Activated T-helper 1 cell treated with Interleukin-2 at 50 U/mL for 16 hours (primary cell): Measurements from ENCODE around the gene CLCN5.

Source experiments
- DNase-seq: peaks from one replicate; pipeline ENCODE4 v3.0.0-alpha.2; 2020; ENCODE audit warnings: low read depth

Gene CLCN5

GRCh38 chrX:50082741-50083140, 160.3 kb downstream of the CLCN5 start:
- DNase-seq, result no peak

DNA sequence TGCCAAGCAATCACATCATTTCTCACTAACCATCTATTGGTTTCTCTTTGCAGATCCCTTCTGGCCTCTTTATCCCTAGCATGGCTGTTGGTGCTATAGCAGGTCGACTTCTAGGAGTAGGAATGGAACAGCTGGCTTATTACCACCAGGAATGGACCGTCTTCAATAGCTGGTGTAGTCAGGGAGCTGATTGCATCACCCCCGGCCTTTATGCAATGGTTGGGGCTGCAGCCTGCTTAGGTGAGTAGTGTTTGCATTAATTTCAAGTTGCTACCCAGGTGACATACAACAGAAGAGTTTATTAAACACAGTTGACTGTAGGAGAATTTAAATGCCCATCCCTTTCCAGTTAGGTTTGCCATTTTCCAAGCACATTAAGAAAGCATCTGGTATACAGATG, 166.2 kb downstream of the CLCN5 start:
- no peak for DNase-seq

DNA sequence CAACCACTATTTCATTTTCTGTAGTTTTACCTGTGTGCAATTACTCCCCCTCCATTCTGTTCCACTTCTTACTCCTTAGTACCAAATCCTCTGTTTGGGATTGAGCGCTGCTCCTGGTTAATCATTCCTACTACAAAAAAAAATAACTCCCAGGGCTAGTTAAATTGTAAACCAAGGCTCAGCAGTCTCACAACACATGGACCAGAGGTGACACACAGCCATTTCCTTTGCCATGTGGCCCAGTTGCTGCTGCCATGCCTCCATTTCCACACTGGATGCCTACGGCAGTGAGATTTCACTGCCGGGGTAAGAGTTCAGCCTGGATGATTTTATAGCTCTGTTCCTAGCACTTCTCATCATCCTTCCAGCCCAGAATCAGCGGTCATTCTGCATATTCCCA, 171.2 kb downstream of the CLCN5 start:
- DNase-seq, result no peak

- no peak for DNase-seq
Measured at GRCh38 chrX:50097071-50097470, 174.7 kb downstream of the CLCN5 start.

GRCh38 chrX:50098241-50098640, 175.8 kb downstream of the CLCN5 start:
- DNase-seq, result no peak

- DNase-seq, result no peak
Measured at GRCh38 chrX:50098749-50099148, 176.4 kb downstream of the CLCN5 start.

DNA sequence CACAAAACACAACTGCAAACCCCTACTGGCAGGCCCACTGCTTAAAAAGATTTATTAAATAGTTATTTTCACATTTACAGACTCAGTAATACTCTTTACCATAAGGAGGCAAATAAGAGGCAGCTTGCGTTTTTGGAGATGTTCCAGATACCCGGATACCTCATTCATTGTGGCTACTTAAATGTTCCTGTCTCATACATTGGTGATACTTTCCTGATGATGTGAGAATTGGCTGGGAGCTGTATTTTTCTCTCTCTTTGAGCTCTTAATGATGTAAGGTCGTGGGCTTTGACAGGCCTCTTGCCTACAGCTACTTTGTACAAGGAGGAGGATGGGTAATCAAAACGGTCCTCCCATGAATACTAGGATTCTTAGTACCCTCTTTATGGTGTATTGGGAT, 176.9 kb downstream of the CLCN5 start:
- DNase-seq, result no peak

DNA sequence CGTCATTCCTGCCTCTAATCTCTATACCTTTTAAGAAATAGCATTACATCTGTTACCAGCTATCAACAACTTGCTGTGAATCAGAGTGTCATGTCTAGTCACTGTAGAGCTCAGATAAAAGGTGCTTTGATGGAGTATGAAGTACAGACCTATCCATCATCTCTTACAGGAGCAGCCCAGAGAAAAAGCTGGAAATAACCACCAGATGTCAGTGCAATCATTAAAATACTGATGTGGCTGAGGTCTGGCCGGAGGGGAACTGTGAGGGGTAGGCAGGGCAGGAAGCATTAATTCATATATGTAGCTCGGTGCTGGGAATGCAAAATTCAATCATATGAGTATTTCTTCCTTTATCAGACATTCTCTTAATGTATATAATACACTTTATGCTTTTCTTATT, 177.8 kb downstream of the CLCN5 start:
- DNase-seq, result no peak

DNA sequence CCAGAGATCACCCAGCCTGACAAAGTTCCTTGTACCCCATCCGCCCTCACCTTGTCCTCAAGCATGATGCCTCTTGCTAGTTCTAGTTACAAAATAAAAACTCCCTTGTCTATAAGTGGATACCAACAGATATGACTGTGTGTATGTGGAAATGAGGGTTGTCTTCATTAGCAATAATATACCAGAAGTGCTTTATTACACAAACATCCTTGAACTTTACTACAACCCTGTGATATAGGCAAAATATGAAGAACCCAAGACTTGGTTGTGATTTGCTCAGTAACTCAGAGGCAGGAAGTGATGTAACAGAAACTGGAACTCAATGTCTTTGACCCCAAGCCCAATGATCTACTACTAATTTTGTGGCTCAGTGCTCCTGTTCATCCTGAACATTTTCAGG, 180.8 kb downstream of the CLCN5 start:
- no peak for DNase-seq

DNA sequence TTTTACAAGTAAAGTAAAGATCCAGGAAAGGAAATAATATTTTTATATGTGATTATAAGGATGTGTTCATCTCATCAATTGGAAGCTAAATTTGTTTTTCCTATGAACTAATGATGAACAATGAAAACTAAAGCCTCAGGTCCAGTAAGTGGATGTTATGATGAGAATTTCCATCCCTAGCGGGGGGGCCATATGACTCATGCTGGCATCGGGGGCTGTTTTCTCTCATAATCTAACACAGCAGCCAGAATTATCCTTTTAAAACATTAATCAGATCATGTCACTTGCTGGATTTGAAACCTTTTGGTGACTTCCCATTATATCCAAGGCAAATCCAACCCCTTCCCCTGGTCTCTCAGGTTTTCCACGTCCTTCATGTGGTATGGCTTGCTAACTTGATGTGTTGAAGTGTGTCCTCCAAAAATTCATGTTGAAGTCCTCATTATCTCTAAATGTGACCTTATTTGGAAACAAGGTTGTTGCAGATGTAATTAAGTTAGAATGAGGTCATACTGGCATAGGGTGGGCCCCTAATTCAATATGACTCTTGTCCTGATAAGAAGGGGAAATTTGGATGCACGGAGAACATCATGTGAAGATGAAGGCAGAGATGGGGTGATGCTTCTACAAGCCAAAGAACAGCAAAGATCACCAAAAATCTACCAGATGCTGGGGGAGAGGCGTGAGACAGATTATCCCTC, 181.6 kb downstream of the CLCN5 start:
- DNase-seq, result no peak

- no peak for DNase-seq
Measured at GRCh38 chrX:50106051-50106675, 183.8 kb downstream of the CLCN5 start.

DNA sequence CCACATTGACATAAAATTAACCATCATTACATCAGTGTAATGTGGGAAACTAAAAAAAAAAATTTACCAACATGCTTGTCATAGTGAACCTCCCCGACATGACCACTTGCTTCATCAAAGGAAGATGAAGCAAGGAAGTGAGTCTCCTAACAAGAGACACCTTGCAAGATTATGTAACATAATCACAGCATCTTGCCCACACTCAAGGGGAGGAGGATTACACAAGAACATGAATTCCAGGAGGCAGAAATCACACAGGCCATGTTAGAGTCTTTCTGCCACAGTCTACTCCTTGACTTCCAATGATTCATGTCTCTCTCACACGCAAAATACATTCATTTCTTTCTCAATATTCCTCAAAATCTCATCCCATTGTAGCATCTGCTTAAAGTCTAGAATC, 185.1 kb downstream of the CLCN5 start:
- DNase-seq, result no peak

GRCh38 chrX:50108264-50108663, 185.9 kb downstream of the CLCN5 start:
- no peak for DNase-seq

DNA sequence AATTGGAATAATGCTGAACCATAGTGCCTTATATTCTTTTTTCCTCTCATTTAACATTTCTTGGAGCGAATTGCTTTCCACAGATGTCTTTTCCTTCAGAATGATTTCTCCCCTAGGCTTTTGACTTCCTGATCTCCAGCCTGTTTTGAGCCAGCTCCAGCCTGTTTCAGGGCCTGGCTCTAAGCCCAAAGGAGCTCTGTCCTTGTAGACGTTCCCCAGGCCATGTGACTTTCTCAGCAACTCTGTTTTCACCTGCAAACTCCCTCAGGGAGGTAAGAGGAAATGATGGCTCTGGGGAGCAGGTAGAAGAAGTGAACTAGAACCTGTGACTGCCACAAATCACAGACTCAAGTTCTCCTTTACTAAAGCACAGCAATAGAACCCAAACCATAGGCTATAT, 189.3 kb downstream of the CLCN5 start:
- no peak for DNase-seq

GRCh38 chrX:50114113-50114512, 191.7 kb downstream of the CLCN5 start:
- DNase-seq, result no peak

DNA sequence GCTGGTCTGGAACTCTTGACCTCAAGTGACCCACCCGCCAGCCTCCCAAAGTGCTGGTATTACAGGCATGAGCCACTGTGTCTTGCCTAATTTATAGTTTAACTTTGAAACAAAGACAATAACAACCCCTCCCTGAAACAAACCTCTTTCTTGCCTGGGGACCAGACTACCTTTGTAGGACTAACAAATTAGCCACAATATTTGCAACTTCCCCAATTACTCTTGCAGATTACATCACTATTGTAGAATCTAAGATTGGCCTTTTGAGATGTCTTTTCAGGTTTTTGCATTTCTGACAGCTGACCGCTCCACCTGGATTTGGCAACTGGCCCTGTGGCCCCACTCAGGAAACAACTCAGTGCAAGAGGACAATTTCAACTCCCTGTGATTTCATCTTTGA, 193.6 kb downstream of the CLCN5 start:
- DNase-seq, result no peak

- no peak for DNase-seq
Measured at GRCh38 chrX:50117476-50117875, 195.1 kb downstream of the CLCN5 start.

DNA sequence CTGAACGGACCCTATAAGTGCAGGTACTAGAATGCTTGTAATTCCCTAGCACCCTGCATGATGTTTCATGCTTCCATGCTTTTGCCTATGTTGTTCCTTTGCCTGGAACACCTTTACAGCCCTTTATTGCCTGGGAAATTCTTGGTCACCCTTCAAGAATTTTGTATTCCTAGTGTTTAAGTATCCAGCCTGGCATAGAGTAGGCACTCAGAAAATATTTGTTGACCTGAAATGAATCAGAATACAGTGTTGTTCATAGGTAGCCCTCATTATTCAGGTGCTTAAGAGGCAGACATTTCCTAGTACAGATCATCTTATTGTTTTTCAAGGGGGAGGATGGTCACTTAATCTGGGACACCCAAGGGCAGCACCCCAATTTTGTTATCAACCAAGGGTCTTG, 203.1 kb downstream of the CLCN5 start:
- no peak for DNase-seq

DNA sequence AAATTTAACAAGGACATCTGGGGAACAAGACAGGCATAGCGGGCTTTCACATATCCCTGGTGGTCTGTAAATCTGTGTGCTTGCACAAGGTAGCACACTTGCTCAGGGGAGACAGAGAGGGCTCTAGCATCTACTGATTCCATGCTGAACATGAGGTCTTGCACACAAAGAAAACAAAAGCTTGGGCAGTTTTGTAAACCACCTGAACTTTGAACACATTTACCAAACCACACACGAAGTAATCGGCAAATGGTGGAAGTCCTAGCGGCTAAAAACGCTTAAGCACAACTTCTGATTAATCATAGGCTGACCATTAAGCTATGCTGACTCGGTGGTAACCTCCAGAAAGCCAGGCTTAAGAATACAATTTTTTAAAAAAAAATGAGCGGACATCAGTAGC, 225.6 kb downstream of the CLCN5 start:
- no peak for DNase-seq
